SK-N-SH (cell line): ENCODE measurements around the gene CAMKMT. TPM values are rescaled to one million over a fixed set of nuclear protein-coding genes. Genes with fewer than 3 reads are reported as not detected.

ENCODE experiments used
- CTCF ChIA-PET: fragments of 300-600, 350-600 bp; formaldehyde crosslinking; extraction: SDS; loops from one replicate; lab custom pipeline; 2021; lab: Yijun Ruan, JAX
- POLR2A ChIA-PET: fragments of 350-600 bp; sonication (Branson Sonifier 250); formaldehyde crosslinking; extraction: SDS; loops from one replicate; lab custom pipeline; 2020; ENCODE audit warnings: antibody characterized with exemption, inconsistent platforms; lab: Yijun Ruan, JAX
- DNase-seq: peaks from one replicate; pipeline ENCODE4 v3.0.0; 2012
- H2AFZ ChIP-seq: fragments of 200-600 bp; sonication (generic); 2 replicates; pipeline ENCODE4 v1.8.1; 2016; ENCODE audit warnings: antibody characterized with exemption, mild to moderate bottlenecking, low read depth
- H3F3A ChIP-seq: fragments of 200-600 bp; sonication (generic); replicated peaks from 2 replicates; pipeline ENCODE3; 2016; ENCODE audit warnings: antibody characterized with exemption, mild to moderate bottlenecking; ENCODE audit not compliant: insufficient read depth
- H3K27ac ChIP-seq, 2 experiments: fragments of 200-500 bp in 1 of 2; fragments of 200-600 bp in 1 of 2; sonication (Bioruptor generic) in 1 of 2; sonication (generic), shearing (Covaris generic) in 1 of 2; 2 replicates each; pipeline versions ENCODE4 v1.5.1 to v1.6.1; 2014 to 2016; ENCODE audit warnings: low read depth in 2 of 2, inconsistent platforms in 1 of 2, low read length in 1 of 2, mild to moderate bottlenecking in 1 of 2, mixed read lengths in 1 of 2
- H3K27me3 ChIP-seq: fragments of 200-600 bp; sonication (generic), shearing (Covaris generic); 2 replicates; pipeline ENCODE4 v1.6.1; 2016; ENCODE audit warnings: mixed run types; ENCODE audit not compliant: insufficient read depth
- H3K36me3 ChIP-seq, 2 experiments: fragments of 200-500 bp in 1 of 2; fragments of 200-600 bp in 1 of 2; sonication (Bioruptor generic) in 1 of 2; sonication (generic) in 1 of 2; replicated peaks in 1 of 2; 2 replicates each; pipeline versions ENCODE3 to v1.5.1; 2014 to 2016; ENCODE audit warnings: low read length in 1 of 2, mild to moderate bottlenecking in 1 of 2; ENCODE audit not compliant: insufficient read depth in 2 of 2, control insufficient read depth in 1 of 2
- H3K4me1 ChIP-seq, 2 experiments: fragments of 200-500 bp in 1 of 2; fragments of 200-600 bp in 1 of 2; sonication (Bioruptor generic) in 1 of 2; sonication (generic), shearing (Covaris generic) in 1 of 2; 2 replicates each; pipeline versions ENCODE4 v1.5.1 to v1.6.1; 2014 to 2016; ENCODE audit warnings: low read depth in 1 of 2, low read length in 1 of 2, mixed run types in 1 of 2; ENCODE audit not compliant: insufficient read depth in 2 of 2, control insufficient read depth in 1 of 2
- H3K4me2 ChIP-seq: fragments of 200-600 bp; sonication (generic), shearing (Covaris generic); 2 replicates; pipeline ENCODE4 v1.6.1; 2017; ENCODE audit warnings: mixed run types
- H3K4me3 ChIP-seq, 2 experiments: fragments of 200-500 bp in 1 of 2; fragments of 200-600 bp in 1 of 2; sonication (Bioruptor generic) in 1 of 2; sonication (generic), shearing (Covaris generic) in 1 of 2; 2 replicates each; pipeline versions ENCODE4 v1.5.1 to v1.8.1; 2014 to 2016; ENCODE audit warnings: low read depth in 2 of 2, inconsistent platforms in 1 of 2, low read length in 1 of 2, mild to moderate bottlenecking in 1 of 2, mixed read lengths in 1 of 2, moderate library complexity in 1 of 2
- H3K79me2 ChIP-seq: fragments of 200-600 bp; sonication (generic); 2 replicates; pipeline ENCODE4 v1.8.1; 2017; ENCODE audit warnings: mild to moderate bottlenecking; ENCODE audit not compliant: insufficient read depth
- H3K9ac ChIP-seq: fragments of 200-600 bp; sonication (generic); 2 replicates; pipeline ENCODE4 v1.6.1; 2017; ENCODE audit warnings: mixed run types
- H3K9me2 ChIP-seq: fragments of 200-600 bp; sonication (generic); 2 replicates; pipeline ENCODE4 v1.6.1; 2017; ENCODE audit warnings: mixed run types
- H3K9me3 ChIP-seq: fragments of 200-600 bp; sonication (generic); 2 replicates; pipeline ENCODE4 v1.6.1; 2017; ENCODE audit warnings: mixed run types, mild to moderate bottlenecking, moderate library complexity
- H4K20me1 ChIP-seq: fragments of 200-600 bp; sonication (generic); 2 replicates; pipeline ENCODE4 v1.6.1; 2017; ENCODE audit warnings: mild to moderate bottlenecking, mixed run types; ENCODE audit not compliant: insufficient read depth
- CHD2 ChIP-seq: fragments of 150-350 bp; IDR thresholded peaks from 2 replicates; pipeline ENCODE4 v1.6.1; 2018; ENCODE audit warnings: low read length; ENCODE audit not compliant: partially characterized antibody
- ELF1 ChIP-seq: IDR thresholded peaks from 2 replicates; pipeline ENCODE4 v1.4.0; 2012
- FOXJ3 ChIP-seq: sonication (generic); formaldehyde crosslinking; IDR thresholded peaks from 2 replicates; pipeline ENCODE4 v1.5.1; 2020; ENCODE audit warnings: mild to moderate bottlenecking, missing genetic modification reagents
- GABPA ChIP-seq: IDR thresholded peaks from 2 replicates; pipeline ENCODE4 v1.4.0; 2012; ENCODE audit warnings: low read depth, mild to moderate bottlenecking
- MEF2A ChIP-seq: IDR thresholded peaks from 2 replicates; pipeline ENCODE4 v1.4.0; 2012; ENCODE audit warnings: low read depth, borderline replicate concordance
- MXI1 ChIP-seq: IDR thresholded peaks from 2 replicates; pipeline ENCODE4 v1.6.1; 2012; ENCODE audit warnings: mild to moderate bottlenecking, low read depth, low read length, improper control_type of control experiment
- NRF1 ChIP-seq: IDR thresholded peaks from 2 replicates; pipeline ENCODE4 v1.6.1; 2012; ENCODE audit warnings: low read depth, mild to moderate bottlenecking, low read length
- POLR2AphosphoS5 ChIP-seq: IDR thresholded peaks from 2 replicates; pipeline ENCODE4 v1.6.1; 2012; ENCODE audit warnings: low read depth, low read length
- RAD21 ChIP-seq: IDR thresholded peaks from 2 replicates; pipeline ENCODE4 v1.6.1; 2012; ENCODE audit warnings: mild to moderate bottlenecking, low read length
- RCOR1 ChIP-seq: fragments of 150-350 bp; IDR thresholded peaks from 2 replicates; pipeline ENCODE4 v1.6.1; 2017; ENCODE audit warnings: antibody characterized with exemption, low read length
- RXRA ChIP-seq: IDR thresholded peaks from 2 replicates; pipeline ENCODE4 v1.4.0; 2012; ENCODE audit warnings: low read depth, mild to moderate bottlenecking, borderline replicate concordance
- SMC3 ChIP-seq: IDR thresholded peaks from 2 replicates; pipeline ENCODE4 v1.6.1; 2012; ENCODE audit warnings: low read depth, low read length, improper control_type of control experiment
- TAF1 ChIP-seq: IDR thresholded peaks from 2 replicates; pipeline ENCODE4 v1.6.1; 2012; ENCODE audit warnings: low read depth, mild to moderate bottlenecking, low read length, moderate library complexity, borderline replicate concordance
- TCF12 ChIP-seq: IDR thresholded peaks from 2 replicates; pipeline ENCODE4 v1.4.0; 2012
- WGBS: methylation state at CpG from one replicate; pipeline ENCODE4 v1.1.6; 2017; ENCODE audit warnings: low lambda C conversion rate; 5-methylcytosine and 5-hydroxymethylcytosine counted together
- polyA plus RNA-seq, 3 experiments: library from polyadenylated mRNA; depleted of rRNA; stranded (reverse); fragments of >200 nt; gene quantifications; 2 replicates each; pipeline ENCODE4 v1.2.3, GENCODE V29; 2012
- TF ChIP-seq, protein P1 (sequence below): fragments of 150-350 bp; IDR thresholded peaks from 2 replicates; pipeline ENCODE4 v1.6.1; 2017; ENCODE audit warnings: antibody characterized with exemption, low read length, low read depth, borderline replicate concordance
- TF ChIP-seq, protein P2 (sequence below): IDR thresholded peaks from 2 replicates; pipeline ENCODE4 v1.4.0; 2012; ENCODE audit warnings: low read depth, borderline replicate concordance
- TF ChIP-seq, protein P3 (sequence below): IDR thresholded peaks from 2 replicates; pipeline ENCODE4; 2012
- TF ChIP-seq, protein P4 (sequence below): fragments of 200-600 bp; sonication (generic); IDR thresholded peaks from 2 replicates; pipeline ENCODE4 v1.6.1; 2017; ENCODE audit warnings: antibody characterized with exemption, mild to moderate bottlenecking, moderate library complexity
- TF ChIP-seq, protein P5 (sequence below): fragments of 150-350 bp; IDR thresholded peaks from 2 replicates; pipeline ENCODE4 v1.6.1; 2016; ENCODE audit warnings: mild to moderate bottlenecking, low read depth, low read length

The CAMKMT gene
- polyA plus RNA-seq, 1 of the 3 experiments (the other 2 are of a cell fraction): 5.9 TPM

DNA sequence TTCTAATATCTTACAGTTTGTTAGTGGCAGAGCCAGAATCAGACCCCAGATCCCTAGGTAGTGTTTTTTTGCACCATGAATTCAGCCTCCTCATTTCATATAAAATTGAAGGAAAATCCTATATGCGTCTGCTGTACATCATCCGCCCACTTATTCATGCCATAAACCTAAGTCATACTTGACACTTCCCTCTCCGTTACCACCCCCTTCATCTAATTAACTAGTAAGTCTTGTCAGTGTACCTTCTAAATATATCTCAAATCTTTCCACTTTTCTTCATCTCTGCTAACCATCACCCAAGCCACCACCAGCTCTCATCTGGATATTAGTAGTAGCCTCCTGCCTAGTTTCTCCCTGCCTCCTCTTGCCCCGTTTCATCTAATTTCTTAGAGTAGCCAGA lies 331.1 kb downstream of the CAMKMT start:
- TF ChIP-seq, protein P1, sequence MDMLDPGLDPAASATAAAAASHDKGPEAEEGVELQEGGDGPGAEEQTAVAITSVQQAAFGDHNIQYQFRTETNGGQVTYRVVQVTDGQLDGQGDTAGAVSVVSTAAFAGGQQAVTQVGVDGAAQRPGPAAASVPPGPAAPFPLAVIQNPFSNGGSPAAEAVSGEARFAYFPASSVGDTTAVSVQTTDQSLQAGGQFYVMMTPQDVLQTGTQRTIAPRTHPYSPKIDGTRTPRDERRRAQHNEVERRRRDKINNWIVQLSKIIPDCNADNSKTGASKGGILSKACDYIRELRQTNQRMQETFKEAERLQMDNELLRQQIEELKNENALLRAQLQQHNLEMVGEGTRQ: no peak
- TF ChIP-seq, protein P2, sequence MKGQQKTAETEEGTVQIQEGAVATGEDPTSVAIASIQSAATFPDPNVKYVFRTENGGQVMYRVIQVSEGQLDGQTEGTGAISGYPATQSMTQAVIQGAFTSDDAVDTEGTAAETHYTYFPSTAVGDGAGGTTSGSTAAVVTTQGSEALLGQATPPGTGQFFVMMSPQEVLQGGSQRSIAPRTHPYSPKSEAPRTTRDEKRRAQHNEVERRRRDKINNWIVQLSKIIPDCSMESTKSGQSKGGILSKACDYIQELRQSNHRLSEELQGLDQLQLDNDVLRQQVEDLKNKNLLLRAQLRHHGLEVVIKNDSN: no peak
- TF ChIP-seq MXI1 (no peak), RXRA (no peak), TCF12 (no peak), SMC3 (no peak)
- H4K20me1 ChIP-seq: no peaks in the 10 kb centered on the region
- ChIA-PET POLR2A (no interaction called here), CTCF (interaction anchor here (0.6 to 8.0 kb wide), 7 partner anchors 12 to 263 kb away, joined by 3 to 66 read pairs (median 7); no protein-coding TSS in a partner anchor)
- H3F3A ChIP-seq: no peaks in the 10 kb centered on the region
- WGBS: 91% methylated on average over 4 of the region's 4 CpGs
- H3K9me3 ChIP-seq: no peaks in the 10 kb centered on the region
- H3K36me3 ChIP-seq: no peaks in the 10 kb centered on the region
- no peak overlapping the region for H3K4me2 ChIP-seq
- no peak overlapping the region for H3K9ac ChIP-seq
- peak overlapping the region in 1 of 2 experiments; percentile 98; a peak in 2 of 4 replicates for H3K27ac ChIP-seq
- H3K9me2 ChIP-seq: no peaks in the 10 kb centered on the region
- DNase-seq: no peak
- peaks cover 0 to 50% of the 10 kb centered on the region in 2 experiments; a peak in 2 of 4 replicates for H3K4me1 ChIP-seq
- no peak overlapping the region for H2AFZ ChIP-seq
- no peak overlapping the region for H3K4me3 ChIP-seq
- H3K79me2 ChIP-seq: no peaks in the 10 kb centered on the region
- no peaks in the 10 kb centered on the region for H3K27me3 ChIP-seq

DNA sequence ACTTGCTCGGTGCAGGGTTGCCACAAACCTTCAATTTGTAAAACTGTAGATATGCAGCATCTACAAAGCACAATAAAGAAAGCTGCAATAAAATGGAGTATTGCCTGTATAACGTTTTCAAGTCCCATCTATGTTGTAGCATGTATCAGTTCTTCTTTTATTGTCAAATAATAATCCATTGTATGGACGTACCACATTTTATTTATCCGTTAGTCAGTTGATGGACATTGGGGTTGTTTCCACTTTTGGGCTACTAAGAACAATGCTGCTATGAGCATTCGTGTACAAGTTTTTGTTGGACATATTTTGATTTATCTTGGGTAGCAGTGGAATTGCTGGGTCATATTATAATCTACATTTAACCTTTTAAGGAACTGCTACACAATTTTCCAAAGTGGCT lies 339.1 kb downstream of the CAMKMT start:
- Histone ChIP-seq H3K4me1 (peaks cover 0 to 27% of the 10 kb centered on the region in 2 experiments; a peak in 2 of 4 replicates), H3F3A (no peaks in the 10 kb centered on the region), H3K4me2 (no peak overlapping the region), H3K4me3 (no peak overlapping the region), H3K79me2 (no peaks in the 10 kb centered on the region), H3K9me3 (no peaks in the 10 kb centered on the region), H3K9me2 (no peaks in the 10 kb centered on the region), H4K20me1 (no peaks in the 10 kb centered on the region), H3K36me3 (no peaks in the 10 kb centered on the region), H3K27me3 (no peaks in the 10 kb centered on the region), H3K27ac (no peak overlapping the region), H3K9ac (no peak overlapping the region), H2AFZ (no peak overlapping the region)
- TF ChIP-seq, protein P3, sequence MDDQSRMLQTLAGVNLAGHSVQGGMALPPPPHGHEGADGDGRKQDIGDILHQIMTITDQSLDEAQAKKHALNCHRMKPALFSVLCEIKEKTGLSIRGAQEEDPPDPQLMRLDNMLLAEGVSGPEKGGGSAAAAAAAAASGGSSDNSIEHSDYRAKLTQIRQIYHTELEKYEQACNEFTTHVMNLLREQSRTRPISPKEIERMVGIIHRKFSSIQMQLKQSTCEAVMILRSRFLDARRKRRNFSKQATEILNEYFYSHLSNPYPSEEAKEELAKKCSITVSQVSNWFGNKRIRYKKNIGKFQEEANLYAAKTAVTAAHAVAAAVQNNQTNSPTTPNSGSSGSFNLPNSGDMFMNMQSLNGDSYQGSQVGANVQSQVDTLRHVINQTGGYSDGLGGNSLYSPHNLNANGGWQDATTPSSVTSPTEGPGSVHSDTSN: no peak
- TF ChIP-seq FOXJ3 (CRISPR knock-in tag) (no peak), ELF1 (no peak), POLR2AphosphoS5 (no peak), TAF1 (no peak), GABPA (no peak), CHD2 (no peak), MEF2A (no peak), RCOR1 (no peak), SMC3 (no peak), RAD21 (no peak), TCF12 (no peak), NRF1 (no peak)
- TF ChIP-seq, protein P4, sequence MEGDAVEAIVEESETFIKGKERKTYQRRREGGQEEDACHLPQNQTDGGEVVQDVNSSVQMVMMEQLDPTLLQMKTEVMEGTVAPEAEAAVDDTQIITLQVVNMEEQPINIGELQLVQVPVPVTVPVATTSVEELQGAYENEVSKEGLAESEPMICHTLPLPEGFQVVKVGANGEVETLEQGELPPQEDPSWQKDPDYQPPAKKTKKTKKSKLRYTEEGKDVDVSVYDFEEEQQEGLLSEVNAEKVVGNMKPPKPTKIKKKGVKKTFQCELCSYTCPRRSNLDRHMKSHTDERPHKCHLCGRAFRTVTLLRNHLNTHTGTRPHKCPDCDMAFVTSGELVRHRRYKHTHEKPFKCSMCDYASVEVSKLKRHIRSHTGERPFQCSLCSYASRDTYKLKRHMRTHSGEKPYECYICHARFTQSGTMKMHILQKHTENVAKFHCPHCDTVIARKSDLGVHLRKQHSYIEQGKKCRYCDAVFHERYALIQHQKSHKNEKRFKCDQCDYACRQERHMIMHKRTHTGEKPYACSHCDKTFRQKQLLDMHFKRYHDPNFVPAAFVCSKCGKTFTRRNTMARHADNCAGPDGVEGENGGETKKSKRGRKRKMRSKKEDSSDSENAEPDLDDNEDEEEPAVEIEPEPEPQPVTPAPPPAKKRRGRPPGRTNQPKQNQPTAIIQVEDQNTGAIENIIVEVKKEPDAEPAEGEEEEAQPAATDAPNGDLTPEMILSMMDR: no peak
- TF ChIP-seq, protein P5, sequence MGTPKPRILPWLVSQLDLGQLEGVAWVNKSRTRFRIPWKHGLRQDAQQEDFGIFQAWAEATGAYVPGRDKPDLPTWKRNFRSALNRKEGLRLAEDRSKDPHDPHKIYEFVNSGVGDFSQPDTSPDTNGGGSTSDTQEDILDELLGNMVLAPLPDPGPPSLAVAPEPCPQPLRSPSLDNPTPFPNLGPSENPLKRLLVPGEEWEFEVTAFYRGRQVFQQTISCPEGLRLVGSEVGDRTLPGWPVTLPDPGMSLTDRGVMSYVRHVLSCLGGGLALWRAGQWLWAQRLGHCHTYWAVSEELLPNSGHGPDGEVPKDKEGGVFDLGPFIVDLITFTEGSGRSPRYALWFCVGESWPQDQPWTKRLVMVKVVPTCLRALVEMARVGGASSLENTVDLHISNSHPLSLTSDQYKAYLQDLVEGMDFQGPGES: no peak
- no peak for DNase-seq
- CTCF ChIA-PET: interaction anchor here (1.1 to 2.2 kb wide), 3 partner anchors 10 to 255 kb away, joined by 4 to 10 read pairs (median 5); no protein-coding TSS in a partner anchor
- 70% methylated on average over 5 of the region's 5 CpGs for WGBS
- POLR2A ChIA-PET: no interaction called here
